Tibial artery (tissue), 4 donors: Measurements from ENCODE around the gene WDR20.
"Not testable (repeated sequence)": the region's sequence is repeated elsewhere in the genome, so short reads cannot be mapped to it uniquely, and the experiment has no call there.

Experiments
- DNase-seq, 2 donors: peaks; one replicate each; pipeline ENCODE4 v3.0.0-alpha.2; 2019
- H3K27ac ChIP-seq, 2 donors: fragments of 200-600 bp; sonication (generic) in 1 of 2; 1 replicate in 1 of 2; 2 replicates in 1 of 2; pipeline ENCODE4 v1.5.1; 2018 to 2019; ENCODE audit warnings: mild to moderate bottlenecking in 1 of 2
- H3K27me3 ChIP-seq, 2 donors: fragments of 200-600 bp; sonication (generic) in 1 of 2; one replicate each; pipeline versions ENCODE4 v1.5.1 to v1.6.0; 2016 to 2019
- H3K36me3 ChIP-seq, 3 donors: fragments of 200-600 bp; sonication (generic) in 2 of 3; one replicate each; pipeline ENCODE4 v1.5.1; 2016 to 2019; ENCODE audit warnings: mild to moderate bottlenecking in 2 of 3
- H3K4me1 ChIP-seq, 4 donors: fragments of 200-600 bp; sonication (generic) in 2 of 4; 1 replicate in 3 of 4; 2 replicates in 1 of 4; pipeline ENCODE4 v1.5.1; 2016 to 2019
- H3K4me3 ChIP-seq, 2 donors: fragments of 200-600 bp; sonication (generic) in 1 of 2; 1 replicate in 1 of 2; 2 replicates in 1 of 2; pipeline ENCODE4 v1.5.1; 2018 to 2019; ENCODE audit warnings: mild to moderate bottlenecking in 2 of 2
- H3K9me3 ChIP-seq, 3 donors: fragments of 200-600 bp; sonication (generic) in 1 of 3; one replicate each; pipeline ENCODE4 v1.5.1; 2016 to 2019
- intact Hi-C: fragments of 100-400 bp; cut with DNase I; formaldehyde crosslinking; loops from one replicate; pipeline ENCODE4 v1.15.0; 2023; ENCODE audit warnings: low total_unique reads
- TF ChIP-seq, protein P1 (sequence below), 2 experiments: fragments of 200-600 bp in 1 of 2; fragments of 450-650 bp in 1 of 2; IDR thresholded peaks; one replicate each; pipeline ENCODE4 v1.5.1; 2017 to 2019; ENCODE audit warnings: antibody characterized with exemption in 2 of 2, mild to moderate bottlenecking in 1 of 2, moderate library complexity in 1 of 2

WDR20 gene

DNA sequence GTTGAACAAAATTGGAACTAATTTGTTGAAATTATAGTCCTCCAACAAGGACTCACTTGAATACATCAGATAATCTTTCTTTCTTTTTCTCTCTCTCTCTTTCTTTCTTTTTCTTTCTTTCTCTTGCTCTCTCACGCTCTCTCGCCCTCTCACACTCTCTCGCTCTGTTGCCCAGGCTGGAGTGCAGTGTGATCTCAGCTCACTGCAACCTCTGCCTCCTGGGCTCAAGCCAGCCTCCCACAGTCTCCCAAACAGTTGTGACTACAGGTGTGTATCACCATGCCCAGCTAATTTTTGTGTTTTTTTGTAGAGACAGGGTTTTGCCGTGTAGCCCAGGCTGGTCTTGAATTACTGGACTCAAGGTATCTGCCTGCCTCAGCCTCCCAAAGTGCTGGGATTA lies 22.8 kb downstream of the WDR20 start:
- peaks cover 0 to 10% (median 3%) of the 10 kb centered on the region in 4 donors for H3K4me1 ChIP-seq
- no peaks in the 10 kb centered on the region for H3K9me3 ChIP-seq
- no peak overlapping the region for H3K4me3 ChIP-seq
- intact Hi-C loops, result no loop called here
- H3K27me3 ChIP-seq, result no peaks in the 10 kb centered on the region
- no peak for DNase-seq
- TF ChIP-seq, protein P1, sequence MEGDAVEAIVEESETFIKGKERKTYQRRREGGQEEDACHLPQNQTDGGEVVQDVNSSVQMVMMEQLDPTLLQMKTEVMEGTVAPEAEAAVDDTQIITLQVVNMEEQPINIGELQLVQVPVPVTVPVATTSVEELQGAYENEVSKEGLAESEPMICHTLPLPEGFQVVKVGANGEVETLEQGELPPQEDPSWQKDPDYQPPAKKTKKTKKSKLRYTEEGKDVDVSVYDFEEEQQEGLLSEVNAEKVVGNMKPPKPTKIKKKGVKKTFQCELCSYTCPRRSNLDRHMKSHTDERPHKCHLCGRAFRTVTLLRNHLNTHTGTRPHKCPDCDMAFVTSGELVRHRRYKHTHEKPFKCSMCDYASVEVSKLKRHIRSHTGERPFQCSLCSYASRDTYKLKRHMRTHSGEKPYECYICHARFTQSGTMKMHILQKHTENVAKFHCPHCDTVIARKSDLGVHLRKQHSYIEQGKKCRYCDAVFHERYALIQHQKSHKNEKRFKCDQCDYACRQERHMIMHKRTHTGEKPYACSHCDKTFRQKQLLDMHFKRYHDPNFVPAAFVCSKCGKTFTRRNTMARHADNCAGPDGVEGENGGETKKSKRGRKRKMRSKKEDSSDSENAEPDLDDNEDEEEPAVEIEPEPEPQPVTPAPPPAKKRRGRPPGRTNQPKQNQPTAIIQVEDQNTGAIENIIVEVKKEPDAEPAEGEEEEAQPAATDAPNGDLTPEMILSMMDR (IDR thresholded peaks at IDR 0.05), result no peak
- no peak overlapping the region for H3K27ac ChIP-seq
- H3K36me3 ChIP-seq, result peaks cover 0 to 9% (median 0%) of the 10 kb centered on the region in 3 donors

DNA sequence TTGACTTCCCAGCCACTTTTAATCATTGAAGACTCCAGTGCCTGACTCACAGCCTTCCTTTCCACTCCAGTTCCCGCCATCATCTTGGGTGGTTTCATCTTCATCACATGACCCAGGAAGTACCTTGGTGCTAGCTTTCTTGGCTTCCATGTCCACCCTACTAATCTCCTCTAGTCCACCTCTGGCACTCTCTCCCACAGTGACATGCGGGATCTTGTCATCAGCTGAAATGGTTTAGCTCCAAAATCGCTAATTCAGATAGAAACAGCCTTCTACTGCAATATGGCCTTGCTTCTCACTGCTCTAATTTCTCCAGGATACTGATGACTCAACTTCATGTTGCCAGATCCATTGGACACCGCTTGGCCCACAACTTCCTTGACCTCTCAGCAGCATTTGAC lies 24.5 kb downstream of the WDR20 start:
- DNase-seq, result peak in 1 of 2 donors; percentile 25
- Histone ChIP-seq H3K27me3 (no peaks in the 10 kb centered on the region), H3K4me3 (no peak overlapping the region), H3K9me3 (no peaks in the 10 kb centered on the region), H3K4me1 (peaks cover 0 to 10% (median 3%) of the 10 kb centered on the region in 4 donors), H3K36me3 (peaks cover 0 to 11% (median 0%) of the 10 kb centered on the region in 3 donors), H3K27ac (no peak overlapping the region)
- TF ChIP-seq, protein P1 (IDR thresholded peaks at IDR 0.05), result no peak
- intact Hi-C loops, result no loop called here

DNA sequence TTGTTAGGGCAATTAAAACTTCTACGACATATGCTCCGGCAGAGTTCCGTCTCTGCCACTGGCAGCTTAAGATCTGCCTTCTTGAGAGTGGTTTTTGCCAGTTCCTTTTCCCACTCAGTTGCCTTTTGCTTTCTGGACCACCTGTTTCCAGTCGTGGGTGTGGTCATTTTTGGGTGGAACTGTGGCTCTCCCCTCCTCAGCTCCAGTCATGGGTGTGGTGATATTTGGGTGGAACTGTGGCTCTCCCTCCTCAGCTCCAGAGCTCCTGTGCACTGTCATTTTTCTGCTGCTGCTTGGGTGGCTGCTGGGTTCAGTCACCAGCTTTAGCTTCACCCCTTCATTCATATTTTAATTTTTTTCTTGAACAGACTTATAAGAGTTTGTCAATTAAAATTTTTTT lies 25.3 kb downstream of the WDR20 start:
- H3K27ac ChIP-seq, result no peak overlapping the region
- no peak overlapping the region for H3K4me3 ChIP-seq
- peaks cover 0 to 15% (median 0%) of the 10 kb centered on the region in 3 donors for H3K36me3 ChIP-seq
- DNase-seq, result no peak
- H3K9me3 ChIP-seq, result no peaks in the 10 kb centered on the region
- H3K4me1 ChIP-seq, result peaks cover 0 to 10% (median 3%) of the 10 kb centered on the region in 4 donors
- intact Hi-C loops, result no loop called here
- TF ChIP-seq, protein P1 (IDR thresholded peaks at IDR 0.05), result no peak
- no peaks in the 10 kb centered on the region for H3K27me3 ChIP-seq

DNA sequence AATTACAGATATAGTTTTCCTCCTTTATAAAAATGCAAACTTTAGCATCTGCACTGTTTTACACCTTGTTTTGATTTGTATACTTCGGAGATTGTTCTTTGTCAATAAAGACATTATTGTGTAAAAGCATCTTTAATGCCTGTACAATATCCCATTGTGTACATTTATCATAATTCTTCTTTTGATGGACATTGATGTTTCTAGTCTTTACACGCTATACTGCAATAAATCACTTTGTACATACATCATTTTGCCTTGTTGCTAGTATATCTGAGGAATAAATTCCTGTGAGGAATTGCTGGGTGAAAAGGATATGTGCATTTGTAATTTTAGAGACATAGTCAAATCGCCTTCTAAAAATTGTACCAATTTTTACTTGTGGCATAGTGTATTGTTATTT lies 30.4 kb downstream of the WDR20 start:
- no peaks in the 10 kb centered on the region for H3K27me3 ChIP-seq
- no peaks in the 10 kb centered on the region for H3K9me3 ChIP-seq
- DNase-seq, result no peak
- H3K36me3 ChIP-seq, result peaks cover 0 to 11% (median 0%) of the 10 kb centered on the region in 3 donors
- intact Hi-C loops, result no loop called here
- TF ChIP-seq, protein P1 (IDR thresholded peaks at IDR 0.05), result no peak
- no peak overlapping the region for H3K27ac ChIP-seq
- no peak overlapping the region for H3K4me3 ChIP-seq
- peaks cover 0 to 10% (median 0%) of the 10 kb centered on the region in 4 donors for H3K4me1 ChIP-seq

DNA sequence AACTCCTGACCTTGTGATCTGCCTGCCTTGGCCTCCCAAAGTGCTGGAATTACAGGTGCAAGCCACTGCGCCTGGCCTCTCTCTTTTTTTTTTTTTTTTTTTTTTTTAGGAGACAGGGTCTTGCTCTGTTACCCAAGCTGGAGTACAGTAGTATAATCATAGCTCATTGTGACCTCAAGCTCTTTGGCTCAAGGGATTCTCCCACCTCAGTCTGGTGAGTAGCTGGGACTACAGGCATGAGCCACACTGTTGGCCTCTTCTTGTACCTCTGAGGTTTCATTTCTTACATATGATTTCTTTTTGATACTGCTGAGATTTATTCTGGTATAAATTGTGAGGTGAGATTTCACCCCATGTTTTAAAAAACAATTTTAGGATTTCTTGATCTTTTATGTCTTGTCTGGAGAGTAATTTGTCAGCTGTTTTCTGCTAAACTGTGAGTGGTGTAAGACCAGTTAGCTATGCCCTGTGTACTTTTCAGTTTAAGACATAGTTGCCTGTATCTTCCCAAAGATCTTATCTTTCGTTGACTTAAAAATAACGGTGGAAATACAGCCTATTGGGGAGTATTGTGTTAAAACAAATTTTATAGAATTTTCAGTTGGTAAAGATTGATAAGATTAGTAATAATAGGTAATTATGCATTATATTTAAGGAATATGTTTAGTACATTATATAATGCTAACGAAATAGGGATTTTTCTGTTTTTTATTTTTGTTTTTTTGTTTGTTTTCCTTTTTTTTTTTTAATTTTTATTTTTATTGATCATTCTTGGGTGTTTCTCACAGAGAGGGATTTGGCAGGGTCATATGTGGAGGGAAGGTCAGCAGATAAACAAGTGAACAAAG lies 31.7 kb downstream of the WDR20 start:
- no peak for DNase-seq
- TF ChIP-seq, protein P1 (IDR thresholded peaks at IDR 0.05), result no peak
- Histone ChIP-seq H3K4me1 (peaks cover 0 to 6% (median 0%) of the 10 kb centered on the region in 4 donors), H3K4me3 (no peak overlapping the region), H3K9me3 (no peaks in the 10 kb centered on the region), H3K27me3 (no peaks in the 10 kb centered on the region), H3K27ac (no peak overlapping the region), H3K36me3 (peaks cover 0 to 11% (median 0%) of the 10 kb centered on the region in 3 donors)
- intact Hi-C loops, result no loop called here

DNA sequence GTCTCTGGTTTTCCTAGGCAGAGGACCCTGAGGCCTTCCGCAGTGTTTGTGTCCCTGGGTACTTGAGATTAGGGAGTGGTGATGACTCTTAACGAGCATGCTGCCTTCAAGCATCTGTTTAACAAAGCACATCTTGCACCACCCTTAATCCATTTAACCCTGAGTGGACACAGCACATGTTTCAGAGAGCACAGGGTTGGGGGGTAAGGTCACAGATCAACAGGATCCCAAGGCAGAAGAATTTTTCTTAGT lies 32.2 kb downstream of the WDR20 start:
- H3K27ac ChIP-seq, intact Hi-C loops, H3K4me3 ChIP-seq, H3K4me1 ChIP-seq, DNase-seq, H3K27me3 ChIP-seq, H3K9me3 ChIP-seq: not testable (repeated sequence)
- H3K36me3 ChIP-seq, result peaks cover 0 to 11% (median 0%) of the 10 kb centered on the region in 3 donors

DNA sequence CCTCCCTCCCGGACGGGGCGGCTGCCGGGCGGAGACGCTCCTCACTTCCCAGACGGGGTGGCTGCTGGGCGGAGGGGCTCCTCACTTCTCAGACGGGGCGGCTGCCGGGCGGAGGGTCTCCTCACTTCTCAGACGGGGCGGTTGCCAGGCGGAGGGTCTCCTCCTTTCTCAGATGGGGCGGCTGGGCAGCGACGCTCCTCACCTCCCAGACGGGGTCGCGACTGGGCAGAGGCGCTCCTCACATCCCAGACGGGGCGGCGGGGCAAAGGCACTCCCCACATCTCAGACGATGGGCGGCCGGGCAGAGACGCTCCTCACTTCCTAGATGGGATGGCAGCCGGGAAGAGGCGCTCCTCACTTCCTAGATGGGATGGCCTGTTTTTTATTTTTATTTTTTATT lies 33.0 kb downstream of the WDR20 start:
- H3K36me3 ChIP-seq, result peaks cover 0 to 11% (median 0%) of the 10 kb centered on the region in 3 donors
- H3K4me1 ChIP-seq, H3K4me3 ChIP-seq, DNase-seq, H3K27ac ChIP-seq, intact Hi-C loops, H3K9me3 ChIP-seq, H3K27me3 ChIP-seq: not testable (repeated sequence)
